K562 (cell line): ENCODE results near the gene EPB41L4A. TPM values are rescaled to one million over a fixed set of nuclear protein-coding genes. Genes with fewer than 3 reads are reported as not detected.

Source experiments
- ATAC-seq: fragments of 200-7000 bp; cut with Tn5 transposase; 3 replicates; pipeline ENCODE4 v1.9.1; 2020; ENCODE audit warnings: moderate library complexity
- BruUV-seq: library from RNA; stranded (reverse); fragments of 400-500 nt; replicated peaks from 2 replicates; lab custom pipeline; 2021; lab: Mats Ljungman, UMichigan
- CTCF ChIA-PET: fragments of 300-600 bp; formaldehyde crosslinking; extraction: SDS; loops from one replicate; lab custom pipeline; 2021; ENCODE audit warnings: low intra/inter-chr PET ratio; lab: Yijun Ruan, JAX
- POLR2A ChIA-PET: fragments of 300-600, 350-650 bp; sonication (Branson Sonifier 250); formaldehyde crosslinking; extraction: SDS; loops from one replicate; lab custom pipeline; 2021; ENCODE audit warnings: antibody characterized with exemption, inconsistent platforms; lab: Yijun Ruan, JAX
- DNase-seq, 4 experiments: peaks; one replicate each; pipeline versions ENCODE4 v3.0.0 to v3.0.0-alpha.2; 2011 to 2018; ENCODE audit warnings: low spot score in 3 of 4, mixed read lengths in 3 of 4; ENCODE audit errors: extremely low read depth in 1 of 4
- FAIRE-seq: peaks from 2 replicates; lab custom pipeline; 2011; peaks lifted over from hg19 to GRCh38; lab: Jason Lieb, UNC
- H2AFZ ChIP-seq: 2 replicates; pipeline ENCODE4 v1.6.0; 2011; ENCODE audit warnings: low read depth, low read length, control low read depth, inconsistent platforms
- H3K27ac ChIP-seq: fragments of 200-600 bp; 3 replicates; pipeline ENCODE4 v1.8.0; 2011; ENCODE audit warnings: low read depth, mild to moderate bottlenecking, control low read depth, inconsistent platforms, low read length, moderate library complexity, mixed read lengths; ENCODE audit errors: extremely low read depth
- H3K27me3 ChIP-seq, 2 experiments: fragments of 300-600 bp in 1 of 2; 2 replicates in 1 of 2; 3 replicates in 1 of 2; pipeline versions ENCODE4 v1.6.0 to v1.8.0; 2011; ENCODE audit warnings: inconsistent platforms in 2 of 2, low read length in 2 of 2, mild to moderate bottlenecking in 1 of 2, mixed read lengths in 1 of 2, moderate library complexity in 1 of 2; ENCODE audit not compliant: control insufficient read depth in 2 of 2, insufficient read depth in 2 of 2
- H3K36me3 ChIP-seq: fragments of 300-600 bp; 3 replicates; pipeline ENCODE4 v1.8.0; 2011; ENCODE audit warnings: mild to moderate bottlenecking, low read length, inconsistent platforms; ENCODE audit not compliant: control insufficient read depth, insufficient read depth
- H3K4me1 ChIP-seq, 2 experiments: fragments of 200-600 bp in 1 of 2; replicated peaks in 1 of 2; 2 replicates in 1 of 2; 3 replicates in 1 of 2; pipeline versions ENCODE4 v1.5.1 to v1.8.0; 2011; ENCODE audit warnings: inconsistent platforms in 2 of 2, low read length in 2 of 2, mild to moderate bottlenecking in 1 of 2, mixed read lengths in 1 of 2, moderate library complexity in 1 of 2; ENCODE audit not compliant: control insufficient read depth in 2 of 2, insufficient read depth in 2 of 2
- H3K4me2 ChIP-seq: 2 replicates; pipeline ENCODE4 v1.6.1; 2011; ENCODE audit warnings: low read length, control low read depth, inconsistent platforms, mixed read lengths; ENCODE audit not compliant: insufficient read depth
- H3K4me3 ChIP-seq: fragments of 200-600 bp; sonication (generic), shearing (Covaris generic); 2 replicates; pipeline ENCODE4 v1.5.1; 2016; ENCODE audit warnings: control low read depth, inconsistent platforms
- H3K79me2 ChIP-seq: fragments of 200-600 bp; 3 replicates; pipeline ENCODE4 v1.8.0; 2011; ENCODE audit warnings: low read length, inconsistent platforms; ENCODE audit not compliant: control insufficient read depth, insufficient read depth
- H3K9ac ChIP-seq, 2 experiments: 2 replicates each; pipeline versions ENCODE4 v1.6.0 to v1.6.1; 2011; ENCODE audit warnings: low read depth in 2 of 2, low read length in 2 of 2, control low read depth in 1 of 2, inconsistent platforms in 1 of 2, mild to moderate bottlenecking in 1 of 2, mixed read lengths in 1 of 2; ENCODE audit not compliant: insufficient read depth in 1 of 2
- H3K9me1 ChIP-seq: one replicate; pipeline ENCODE4 v1.6.0; 2011; ENCODE audit warnings: inconsistent platforms, mild to moderate bottlenecking, low read length, moderate library complexity; ENCODE audit not compliant: control insufficient read depth, insufficient read depth
- H3K9me3 ChIP-seq: replicated peaks from 2 replicates; pipeline ENCODE4 v1.5.1; 2011; ENCODE audit warnings: low read depth, low read length, inconsistent platforms; ENCODE audit not compliant: control insufficient read depth, insufficient read depth
- H4K20me1 ChIP-seq: replicated peaks from 2 replicates; pipeline ENCODE4 v1.6.1; 2011; ENCODE audit warnings: low read length, inconsistent platforms, mixed read lengths; ENCODE audit not compliant: control insufficient read depth, insufficient read depth
- HLTF ChIP-seq: fragments of 450-650 bp; IDR thresholded peaks from 2 replicates; pipeline ENCODE4 v1.6.1; 2016
- ZNF3 ChIP-seq: fragments of 250-450 bp; sonication (Bioruptor Pico); IDR thresholded peaks from 2 replicates; pipeline ENCODE4 v1.5.0; 2021; ENCODE audit warnings: mild to moderate bottlenecking, moderate library complexity
- WGBS: fragments of 100-300 bp; shearing (Covaris generic); methylation state at CpG from one replicate; pipeline ENCODE4 v1.1.6; 2016; ENCODE audit warnings: low coverage, mixed read lengths; ENCODE audit not compliant: insufficient coverage; ENCODE audit errors: missing lambda C conversion rate; 5-methylcytosine and 5-hydroxymethylcytosine counted together
- in situ Hi-C: fragments of 300-500 bp; cut with MboI; formaldehyde crosslinking; loops from 4 replicates; pipeline ENCODE4 v1.15.0; 2018; ENCODE audit warnings: inconsistent platforms, mixed read lengths
- intact Hi-C: fragments of 100-400 bp; cut with micrococcal nuclease; formaldehyde crosslinking; loops from 2 replicates; pipeline ENCODE4 v1.14.2; 2022
- polyA plus RNA-seq, 8 experiments: library from polyadenylated mRNA; depleted of rRNA in 4 of 8; stranded (reverse) in 5 of 8; unstranded in 3 of 8; fragments of >200 nt; fragmentation: Nextera tagmentation in 2 of 8; fragmentation: Illumina TruSeq in 1 of 8; extraction: Ambion mirVana in 2 of 8; extraction: Trizol in 1 of 8; gene quantifications; 2 replicates each; pipeline versions ENCODE4 v1.2.1 to v1.2.3, GENCODE V29; 2011 to 2014; ENCODE audit warnings: inconsistent platforms in 1 of 8, missing spikeins in 1 of 8
- total RNA-seq, 7 experiments: library from RNA; depleted of rRNA in 6 of 7; stranded (reverse); fragments of >200 nt in 6 of 7; fragmentation: Illumina TruSeq in 2 of 7; extraction: Trizol in 2 of 7; gene quantifications; 2 replicates each; pipeline versions ENCODE4 v1.2.1 to v1.2.3, GENCODE V29; 2011 to 2021; ENCODE audit warnings: low replicate concordance in 1 of 7
- TF ChIP-seq, protein P1 (sequence below): sonication (generic); formaldehyde crosslinking; IDR thresholded peaks from 2 replicates; pipeline ENCODE4 v1.8.0; 2023; ENCODE audit warnings: missing genetic modification reagents, mild to moderate bottlenecking, borderline replicate concordance

The EPB41L4A gene
- total and polyA plus RNA-seq, 9 of the 15 experiments (the other 6 are each of a cell fraction or from before 2014, with no cell fraction given): 0.04 to 0.35 (median 0.12) TPM; not detected in 3

GRCh38 chr5:112388074-112388473 lies 31.0 kb downstream of the EPB41L4A start:
- H3K79me2 ChIP-seq: no peaks in the 10 kb centered on the region
- no peak overlapping the region for H3K9ac ChIP-seq
- H4K20me1 ChIP-seq: no peaks in the 10 kb centered on the region
- H3K4me2 ChIP-seq: no peak overlapping the region
- no peak overlapping the region for H3K27ac ChIP-seq
- DNase-seq (no peak), ATAC-seq (no peak), FAIRE-seq (no peak)
- peaks cover 0 to 15% of the 10 kb centered on the region in 2 experiments; a peak in 3 of 5 replicates for H3K27me3 ChIP-seq
- TF ChIP-seq ZNF3 (no peak), HLTF (no peak)
- TF ChIP-seq, protein P1, sequence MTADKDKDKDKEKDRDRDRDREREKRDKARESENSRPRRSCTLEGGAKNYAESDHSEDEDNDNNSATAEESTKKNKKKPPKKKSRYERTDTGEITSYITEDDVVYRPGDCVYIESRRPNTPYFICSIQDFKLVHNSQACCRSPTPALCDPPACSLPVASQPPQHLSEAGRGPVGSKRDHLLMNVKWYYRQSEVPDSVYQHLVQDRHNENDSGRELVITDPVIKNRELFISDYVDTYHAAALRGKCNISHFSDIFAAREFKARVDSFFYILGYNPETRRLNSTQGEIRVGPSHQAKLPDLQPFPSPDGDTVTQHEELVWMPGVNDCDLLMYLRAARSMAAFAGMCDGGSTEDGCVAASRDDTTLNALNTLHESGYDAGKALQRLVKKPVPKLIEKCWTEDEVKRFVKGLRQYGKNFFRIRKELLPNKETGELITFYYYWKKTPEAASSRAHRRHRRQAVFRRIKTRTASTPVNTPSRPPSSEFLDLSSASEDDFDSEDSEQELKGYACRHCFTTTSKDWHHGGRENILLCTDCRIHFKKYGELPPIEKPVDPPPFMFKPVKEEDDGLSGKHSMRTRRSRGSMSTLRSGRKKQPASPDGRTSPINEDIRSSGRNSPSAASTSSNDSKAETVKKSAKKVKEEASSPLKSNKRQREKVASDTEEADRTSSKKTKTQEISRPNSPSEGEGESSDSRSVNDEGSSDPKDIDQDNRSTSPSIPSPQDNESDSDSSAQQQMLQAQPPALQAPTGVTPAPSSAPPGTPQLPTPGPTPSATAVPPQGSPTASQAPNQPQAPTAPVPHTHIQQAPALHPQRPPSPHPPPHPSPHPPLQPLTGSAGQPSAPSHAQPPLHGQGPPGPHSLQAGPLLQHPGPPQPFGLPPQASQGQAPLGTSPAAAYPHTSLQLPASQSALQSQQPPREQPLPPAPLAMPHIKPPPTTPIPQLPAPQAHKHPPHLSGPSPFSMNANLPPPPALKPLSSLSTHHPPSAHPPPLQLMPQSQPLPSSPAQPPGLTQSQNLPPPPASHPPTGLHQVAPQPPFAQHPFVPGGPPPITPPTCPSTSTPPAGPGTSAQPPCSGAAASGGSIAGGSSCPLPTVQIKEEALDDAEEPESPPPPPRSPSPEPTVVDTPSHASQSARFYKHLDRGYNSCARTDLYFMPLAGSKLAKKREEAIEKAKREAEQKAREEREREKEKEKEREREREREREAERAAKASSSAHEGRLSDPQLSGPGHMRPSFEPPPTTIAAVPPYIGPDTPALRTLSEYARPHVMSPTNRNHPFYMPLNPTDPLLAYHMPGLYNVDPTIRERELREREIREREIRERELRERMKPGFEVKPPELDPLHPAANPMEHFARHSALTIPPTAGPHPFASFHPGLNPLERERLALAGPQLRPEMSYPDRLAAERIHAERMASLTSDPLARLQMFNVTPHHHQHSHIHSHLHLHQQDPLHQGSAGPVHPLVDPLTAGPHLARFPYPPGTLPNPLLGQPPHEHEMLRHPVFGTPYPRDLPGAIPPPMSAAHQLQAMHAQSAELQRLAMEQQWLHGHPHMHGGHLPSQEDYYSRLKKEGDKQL (CRISPR knock-in tag): no peak
- no peaks in the 10 kb centered on the region for H3K4me1 ChIP-seq
- in situ Hi-C loops: no loop called here
- BruUV-seq: no TSS peak
- CTCF ChIA-PET: no interaction called here
- H3K9me3 ChIP-seq: no peaks in the 10 kb centered on the region
- 4% methylated on average over 4 of the region's 4 CpGs for WGBS
- no peak overlapping the region for H2AFZ ChIP-seq
- POLR2A ChIA-PET: no interaction called here
- intact Hi-C loops: no loop called here
- H3K4me3 ChIP-seq: no peak overlapping the region
- no peaks in the 10 kb centered on the region for H3K9me1 ChIP-seq
- no peaks in the 10 kb centered on the region for H3K36me3 ChIP-seq
